A549 (cell line): Measurements from ENCODE around the gene LIN9. TPM values are rescaled to one million over a fixed set of nuclear protein-coding genes. Genes with fewer than 3 reads are reported as not detected.

Experiments
- ATAC-seq, 2 experiments: fragments of 200-7000 bp in 1 of 2; fragments of >200 bp in 1 of 2; cut with Nextera tagmentation in 1 of 2; cut with Tn5 transposase in 1 of 2; 3 replicates each; pipeline versions ENCODE4 v1.8.0 to v1.9.1; 2018 to 2020; ENCODE audit warnings: mild to moderate bottlenecking in 1 of 2, moderate library complexity in 1 of 2
- CTCF ChIA-PET: fragments of 300-600 bp; sonication (Branson Sonifier 250); formaldehyde crosslinking; extraction: SDS; loops from one replicate; lab custom pipeline; 2021; ENCODE audit warnings: antibody characterized with exemption, inconsistent platforms; lab: Yijun Ruan, JAX
- POLR2A ChIA-PET: fragments of 350-600 bp; formaldehyde crosslinking; extraction: SDS; loops from one replicate; lab custom pipeline; 2021; ENCODE audit warnings: antibody characterized with exemption, inconsistent platforms; lab: Yijun Ruan, JAX
- DNase-seq, 2 experiments: peaks; one replicate each; pipeline versions ENCODE4 v3.0.0 to v3.0.0-alpha.2; 2011 to 2016; ENCODE audit warnings: low read depth in 1 of 2, low spot score in 1 of 2
- FAIRE-seq: peaks from 2 replicates; lab custom pipeline; 2011; peaks lifted over from hg19 to GRCh38; lab: Jason Lieb, UNC
- H3K27ac ChIP-seq, 2 experiments: fragments of >200 bp; sonication (Bioruptor Twin); formaldehyde crosslinking; 3 replicates each; pipeline ENCODE4 v1.5.1; 2016 to 2017
- H3K4me1 ChIP-seq: fragments of >200 bp; sonication (Bioruptor Twin); formaldehyde crosslinking; 3 replicates; pipeline ENCODE4 v1.6.1; 2016
- H3K4me2 ChIP-seq: fragments of >200 bp; sonication (Bioruptor Twin); formaldehyde crosslinking; 3 replicates; pipeline ENCODE4 v1.6.1; 2016
- H3K4me3 ChIP-seq: fragments of >200 bp; sonication (Bioruptor Twin); formaldehyde crosslinking; 3 replicates; pipeline ENCODE4 v1.5.1; 2016
- H3K9me3 ChIP-seq: fragments of >200 bp; sonication (Bioruptor Twin); formaldehyde crosslinking; 3 replicates; pipeline ENCODE4 v1.6.1; 2016
- CBX8 ChIP-seq: fragments of 200-600 bp; sonication (generic); IDR thresholded peaks from 2 replicates; pipeline ENCODE4 v1.6.1; 2016
- CHD4 ChIP-seq: fragments of 200-600 bp; sonication (generic); IDR thresholded peaks from 2 replicates; pipeline ENCODE4 v1.6.1; 2016; ENCODE audit warnings: antibody characterized with exemption, mild to moderate bottlenecking, borderline replicate concordance
- EHF ChIP-seq: fragments of 250-450 bp; sonication (Bioruptor Pico); IDR thresholded peaks from 2 replicates; pipeline ENCODE4 v1.5.0; 2020; ENCODE audit warnings: mild to moderate bottlenecking
- EP300 ChIP-seq, 2 experiments: fragments of >200 bp; sonication (Bioruptor Twin); formaldehyde crosslinking; IDR thresholded peaks; 2 replicates in 1 of 2; 3 replicates in 1 of 2; pipeline ENCODE4 v1.6.1; 2016 to 2017
- FOSL2 ChIP-seq, 2 experiments: fragments of 450-650 bp in 1 of 2; fragments of >200 bp in 1 of 2; sonication (Bioruptor Twin) in 1 of 2; formaldehyde crosslinking; IDR thresholded peaks; 2 replicates each; pipeline versions ENCODE4 v1.5.0 to v1.6.1; 2016 to 2020; ENCODE audit warnings: mild to moderate bottlenecking in 1 of 2, moderate library complexity in 1 of 2
- FOXS1 ChIP-seq: fragments of 250-450 bp; sonication (Bioruptor Pico); IDR thresholded peaks from 2 replicates; pipeline ENCODE4 v1.5.0; 2020; ENCODE audit warnings: mild to moderate bottlenecking, moderate library complexity
- HEYL ChIP-seq: fragments of 250-450 bp; sonication (Bioruptor Pico); IDR thresholded peaks from 2 replicates; pipeline ENCODE4 v1.8.0; 2021; ENCODE audit warnings: mild to moderate bottlenecking, moderate library complexity
- HOXA7 ChIP-seq: fragments of 250-450 bp; sonication (Bioruptor Pico); IDR thresholded peaks from 2 replicates; pipeline ENCODE4 v1.5.0; 2020; ENCODE audit warnings: mild to moderate bottlenecking, moderate library complexity
- JUN ChIP-seq, 2 experiments: fragments of >200 bp; sonication (Bioruptor Twin); formaldehyde crosslinking; IDR thresholded peaks; 2 replicates in 1 of 2; 3 replicates in 1 of 2; pipeline ENCODE4 v1.6.1; 2016 to 2017
- JUNB ChIP-seq: fragments of >200 bp; sonication (Bioruptor Twin); formaldehyde crosslinking; IDR thresholded peaks from 2 replicates; pipeline ENCODE4 v1.6.1; 2016
- KDM1A ChIP-seq: fragments of 200-600 bp; sonication (generic); IDR thresholded peaks from 2 replicates; pipeline ENCODE4 v1.6.1; 2016; ENCODE audit warnings: low read depth, mild to moderate bottlenecking
- MAZ ChIP-seq: fragments of 150-350 bp; IDR thresholded peaks from 2 replicates; pipeline ENCODE4 v1.6.1; 2014; ENCODE audit warnings: antibody characterized with exemption, low read depth, low read length, borderline replicate concordance
- MYC ChIP-seq: IDR thresholded peaks from 2 replicates; pipeline ENCODE4 v1.6.1; 2012; ENCODE audit warnings: mild to moderate bottlenecking, inconsistent platforms, low read length, improper control_type of control experiment, borderline replicate concordance
- NFE2L2 ChIP-seq: fragments of 150-350 bp; conservative IDR thresholded peaks from 2 replicates; pipeline ENCODE4 v1.6.1; 2014; ENCODE audit warnings: low read length
- NPAS2 ChIP-seq: fragments of 250-450 bp; sonication (Bioruptor Pico); IDR thresholded peaks from 2 replicates; pipeline ENCODE4 v1.8.0; 2022; ENCODE audit warnings: mild to moderate bottlenecking, moderate library complexity, borderline replicate concordance
- NR3C1 ChIP-seq: fragments of >200 bp; sonication (Bioruptor Twin); formaldehyde crosslinking; IDR thresholded peaks from 3 replicates; pipeline ENCODE4 v1.6.1; 2017
- PHF8 ChIP-seq: fragments of 200-600 bp; sonication (generic); IDR thresholded peaks from 2 replicates; pipeline ENCODE4 v1.6.1; 2016; ENCODE audit warnings: low read depth, mild to moderate bottlenecking, antibody characterized with exemption, moderate library complexity, borderline replicate concordance
- RCOR1 ChIP-seq: fragments of 150-350 bp; IDR thresholded peaks from 2 replicates; pipeline ENCODE4 v1.6.1; 2014; ENCODE audit warnings: antibody characterized with exemption, low read length, low read depth
- RNF2 ChIP-seq: fragments of 200-600 bp; sonication (generic); IDR thresholded peaks from 2 replicates; pipeline ENCODE4 v1.6.1; 2016; ENCODE audit warnings: low read depth, mild to moderate bottlenecking, antibody characterized with exemption, moderate library complexity, borderline replicate concordance
- SREBF2 ChIP-seq: fragments of 450-650 bp; IDR thresholded peaks from 2 replicates; pipeline ENCODE4 v1.6.1; 2014; ENCODE audit warnings: mild to moderate bottlenecking, moderate library complexity
- ZFP36 ChIP-seq: fragments of 450-650 bp; IDR thresholded peaks from 2 replicates; pipeline ENCODE4 v1.6.1; 2014; ENCODE audit warnings: borderline replicate concordance; ENCODE audit not compliant: partially characterized antibody
- ZNF302 ChIP-seq: fragments of 250-450 bp; sonication (Bioruptor Pico); IDR thresholded peaks from 2 replicates; pipeline ENCODE4 v1.9.0; 2021; ENCODE audit warnings: inconsistent platforms, mild to moderate bottlenecking, moderate library complexity
- ZSCAN20 ChIP-seq: fragments of 250-450 bp; sonication (Bioruptor Pico); IDR thresholded peaks from 2 replicates; pipeline ENCODE4 v1.8.0; 2022; ENCODE audit warnings: mild to moderate bottlenecking, moderate library complexity
- WGBS: methylation state at CpG from one replicate; pipeline ENCODE4 v1.1.6; 2017; ENCODE audit errors: missing lambda C conversion rate; 5-methylcytosine and 5-hydroxymethylcytosine counted together
- polyA plus RNA-seq, 4 experiments: library from polyadenylated mRNA; depleted of rRNA in 3 of 4; stranded (reverse); fragments of >200 nt; fragmentation: RNase III in 1 of 4; extraction: RNeasy Plus Mini Kit Qiagen cat#74134 plus additional on column Dnase treatment in 1 of 4; gene quantifications; 2 replicates in 3 of 4; 3 replicates in 1 of 4; pipeline ENCODE4 v1.2.3, GENCODE V29; 2011 to 2017
- TF ChIP-seq, protein P1 (sequence below): fragments of 450-650 bp; IDR thresholded peaks from 2 replicates; pipeline ENCODE4 v1.6.1; 2014; ENCODE audit warnings: antibody characterized with exemption
- TF ChIP-seq, protein P2 (sequence below): fragments of >200 bp; sonication (Bioruptor Twin); formaldehyde crosslinking; IDR thresholded peaks from 3 replicates; pipeline ENCODE4 v1.5.1; 2016
- TF ChIP-seq, protein P3 (sequence below): fragments of 200-600 bp; sonication (generic); IDR thresholded peaks from 2 replicates; pipeline ENCODE4 v1.6.1; 2016; ENCODE audit warnings: antibody characterized with exemption, mild to moderate bottlenecking, moderate library complexity
- TF ChIP-seq, protein P4 (sequence below): IDR thresholded peaks from 2 replicates; pipeline ENCODE4 v1.6.1; 2012

The LIN9 gene
- polyA plus RNA-seq, 2 of the 4 experiments (the other 2 are of a cell fraction) = 8.3 to 14.7 TPM

- Histone ChIP-seq H3K4me3 (no peak overlapping the region), H3K9me3 (peaks cover 8% of the 10 kb centered on the region; the same call in 1 of the 3 replicates), H3K4me2 (no peak overlapping the region), H3K27ac (no peak overlapping the region), H3K4me1 (no peaks in the 10 kb centered on the region)
- ChIA-PET POLR2A (no interaction called here), CTCF (interaction anchor here (4.1 kb wide), 1 partner anchor 210 kb away, joined by 57 read pairs; no protein-coding TSS in a partner anchor)
- DNase-seq (no peak), ATAC-seq (no peak), FAIRE-seq (no peak)
- 26% methylated on average over 1 of the region's 1 CpG for WGBS
- TF ChIP-seq HEYL (no peak), NR3C1 (no peak), NFE2L2 (no peak), JUN (IDR thresholded peaks at IDR 0.05) (no peak), MAZ (no peak), JUNB (no peak), FOXS1 (no peak), EHF (no peak), CHD4 (no peak)
- TF ChIP-seq, protein P1, sequence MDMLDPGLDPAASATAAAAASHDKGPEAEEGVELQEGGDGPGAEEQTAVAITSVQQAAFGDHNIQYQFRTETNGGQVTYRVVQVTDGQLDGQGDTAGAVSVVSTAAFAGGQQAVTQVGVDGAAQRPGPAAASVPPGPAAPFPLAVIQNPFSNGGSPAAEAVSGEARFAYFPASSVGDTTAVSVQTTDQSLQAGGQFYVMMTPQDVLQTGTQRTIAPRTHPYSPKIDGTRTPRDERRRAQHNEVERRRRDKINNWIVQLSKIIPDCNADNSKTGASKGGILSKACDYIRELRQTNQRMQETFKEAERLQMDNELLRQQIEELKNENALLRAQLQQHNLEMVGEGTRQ = no peak
- TF ChIP-seq, protein P2, sequence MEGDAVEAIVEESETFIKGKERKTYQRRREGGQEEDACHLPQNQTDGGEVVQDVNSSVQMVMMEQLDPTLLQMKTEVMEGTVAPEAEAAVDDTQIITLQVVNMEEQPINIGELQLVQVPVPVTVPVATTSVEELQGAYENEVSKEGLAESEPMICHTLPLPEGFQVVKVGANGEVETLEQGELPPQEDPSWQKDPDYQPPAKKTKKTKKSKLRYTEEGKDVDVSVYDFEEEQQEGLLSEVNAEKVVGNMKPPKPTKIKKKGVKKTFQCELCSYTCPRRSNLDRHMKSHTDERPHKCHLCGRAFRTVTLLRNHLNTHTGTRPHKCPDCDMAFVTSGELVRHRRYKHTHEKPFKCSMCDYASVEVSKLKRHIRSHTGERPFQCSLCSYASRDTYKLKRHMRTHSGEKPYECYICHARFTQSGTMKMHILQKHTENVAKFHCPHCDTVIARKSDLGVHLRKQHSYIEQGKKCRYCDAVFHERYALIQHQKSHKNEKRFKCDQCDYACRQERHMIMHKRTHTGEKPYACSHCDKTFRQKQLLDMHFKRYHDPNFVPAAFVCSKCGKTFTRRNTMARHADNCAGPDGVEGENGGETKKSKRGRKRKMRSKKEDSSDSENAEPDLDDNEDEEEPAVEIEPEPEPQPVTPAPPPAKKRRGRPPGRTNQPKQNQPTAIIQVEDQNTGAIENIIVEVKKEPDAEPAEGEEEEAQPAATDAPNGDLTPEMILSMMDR = no peak
Observed at GRCh38 chr1:226335661-226336060, 26.7 kb upstream of the LIN9 start.

GRCh38 chr1:226332947-226333346 is 24.0 kb upstream of the LIN9 start:
- no peak for FAIRE-seq
- H3K4me1 ChIP-seq = no peaks in the 10 kb centered on the region
- ChIA-PET CTCF (interaction anchor here (0.6 to 4.1 kb wide), 34 partner anchors 9 to 1744 kb away, joined by 3 to 57 read pairs (median 4); partner anchors contain the start of gene LIN9), POLR2A (interaction anchor here (1.0 to 1.2 kb wide), 2 partner anchors 24 to 205 kb away, joined by 9 to 10 read pairs; partner anchors contain the start of gene LIN9)
- H3K9me3 ChIP-seq = no peaks in the 10 kb centered on the region
- WGBS = 34% methylated on average over 2 of the region's 2 CpGs
- no peak for DNase-seq
- peak overlapping the region; percentile 48 to 59; a peak in 3 of 6 replicates for H3K27ac ChIP-seq
- ATAC-seq = peak in 1 of 2 experiments; percentile 47; a peak in 4 of 6 replicates
- peak overlapping the region; percentile 35; the same call in 2 of the 3 replicates for H3K4me3 ChIP-seq
- peak overlapping the region; percentile 80 for H3K4me2 ChIP-seq
- TF ChIP-seq SREBF2 (no peak), FOXS1 (no peak), EP300 (IDR thresholded peaks at IDR 0.05) (no peak)
- TF ChIP-seq, protein P3, sequence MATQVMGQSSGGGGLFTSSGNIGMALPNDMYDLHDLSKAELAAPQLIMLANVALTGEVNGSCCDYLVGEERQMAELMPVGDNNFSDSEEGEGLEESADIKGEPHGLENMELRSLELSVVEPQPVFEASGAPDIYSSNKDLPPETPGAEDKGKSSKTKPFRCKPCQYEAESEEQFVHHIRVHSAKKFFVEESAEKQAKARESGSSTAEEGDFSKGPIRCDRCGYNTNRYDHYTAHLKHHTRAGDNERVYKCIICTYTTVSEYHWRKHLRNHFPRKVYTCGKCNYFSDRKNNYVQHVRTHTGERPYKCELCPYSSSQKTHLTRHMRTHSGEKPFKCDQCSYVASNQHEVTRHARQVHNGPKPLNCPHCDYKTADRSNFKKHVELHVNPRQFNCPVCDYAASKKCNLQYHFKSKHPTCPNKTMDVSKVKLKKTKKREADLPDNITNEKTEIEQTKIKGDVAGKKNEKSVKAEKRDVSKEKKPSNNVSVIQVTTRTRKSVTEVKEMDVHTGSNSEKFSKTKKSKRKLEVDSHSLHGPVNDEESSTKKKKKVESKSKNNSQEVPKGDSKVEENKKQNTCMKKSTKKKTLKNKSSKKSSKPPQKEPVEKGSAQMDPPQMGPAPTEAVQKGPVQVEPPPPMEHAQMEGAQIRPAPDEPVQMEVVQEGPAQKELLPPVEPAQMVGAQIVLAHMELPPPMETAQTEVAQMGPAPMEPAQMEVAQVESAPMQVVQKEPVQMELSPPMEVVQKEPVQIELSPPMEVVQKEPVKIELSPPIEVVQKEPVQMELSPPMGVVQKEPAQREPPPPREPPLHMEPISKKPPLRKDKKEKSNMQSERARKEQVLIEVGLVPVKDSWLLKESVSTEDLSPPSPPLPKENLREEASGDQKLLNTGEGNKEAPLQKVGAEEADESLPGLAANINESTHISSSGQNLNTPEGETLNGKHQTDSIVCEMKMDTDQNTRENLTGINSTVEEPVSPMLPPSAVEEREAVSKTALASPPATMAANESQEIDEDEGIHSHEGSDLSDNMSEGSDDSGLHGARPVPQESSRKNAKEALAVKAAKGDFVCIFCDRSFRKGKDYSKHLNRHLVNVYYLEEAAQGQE = no peak

DNA sequence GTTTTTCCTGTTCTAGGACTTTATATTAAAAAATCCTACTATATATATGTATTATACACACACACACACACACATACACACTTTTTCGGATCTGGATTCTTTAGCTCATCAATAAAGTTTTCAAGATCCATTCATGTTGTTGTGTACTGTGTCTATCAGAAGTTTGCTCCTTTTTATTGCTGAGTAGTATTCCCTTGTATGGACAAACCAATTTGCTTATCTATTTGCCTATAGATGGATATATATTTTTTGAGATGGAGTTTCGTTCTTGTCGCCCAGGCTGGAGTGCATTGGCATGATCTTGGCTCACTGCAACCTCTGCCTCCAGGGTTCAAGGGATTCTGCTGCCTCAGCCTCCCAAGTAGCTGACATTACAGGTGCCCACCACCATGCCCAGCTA is 20.3 kb upstream of the LIN9 start:
- WGBS = 65% methylated on average over 3 of the region's 3 CpGs
- Histone ChIP-seq H3K27ac (no peak overlapping the region), H3K4me1 (peaks cover 11% of the 10 kb centered on the region), H3K9me3 (no peaks in the 10 kb centered on the region)
- ATAC-seq (no peak), DNase-seq (no peak)
- no peak for TF ChIP-seq RNF2
- TF ChIP-seq ZFP36 = no peak
- TF ChIP-seq KDM1A = no peak
- no peak for TF ChIP-seq NPAS2
- no peak for TF ChIP-seq FOSL2 (IDR thresholded peaks at IDR 0.05)
- TF ChIP-seq FOSL2 (CRISPR knock-in tag; IDR thresholded peaks at IDR 0.05) = no peak
- TF ChIP-seq PHF8 = no peak
- TF ChIP-seq CBX8 = no peak
- TF ChIP-seq NR3C1 = no peak
- no peak for TF ChIP-seq ZSCAN20 (CRISPR knock-in tag)
- TF ChIP-seq MAZ = no peak
- no peak for TF ChIP-seq HOXA7 (CRISPR knock-in tag)
- TF ChIP-seq MYC = no peak
- TF ChIP-seq ZNF302 (CRISPR knock-in tag) = no peak
- TF ChIP-seq RCOR1 = no peak
- TF ChIP-seq, protein P4, sequence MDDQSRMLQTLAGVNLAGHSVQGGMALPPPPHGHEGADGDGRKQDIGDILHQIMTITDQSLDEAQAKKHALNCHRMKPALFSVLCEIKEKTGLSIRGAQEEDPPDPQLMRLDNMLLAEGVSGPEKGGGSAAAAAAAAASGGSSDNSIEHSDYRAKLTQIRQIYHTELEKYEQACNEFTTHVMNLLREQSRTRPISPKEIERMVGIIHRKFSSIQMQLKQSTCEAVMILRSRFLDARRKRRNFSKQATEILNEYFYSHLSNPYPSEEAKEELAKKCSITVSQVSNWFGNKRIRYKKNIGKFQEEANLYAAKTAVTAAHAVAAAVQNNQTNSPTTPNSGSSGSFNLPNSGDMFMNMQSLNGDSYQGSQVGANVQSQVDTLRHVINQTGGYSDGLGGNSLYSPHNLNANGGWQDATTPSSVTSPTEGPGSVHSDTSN = no peak
- TF ChIP-seq, all 56 proteins: peak for 0
- POLR2A ChIA-PET = no interaction called here
- Histone ChIP-seq H3K4me3 (no peak overlapping the region), H3K4me2 (no peak overlapping the region)
- no peak for FAIRE-seq
- CTCF ChIA-PET = interaction anchor here (1.1 to 2.2 kb wide), 2 partner anchors 132 to 204 kb away, joined by 3 to 10 read pairs; no protein-coding TSS in a partner anchor
